WTC11 (cell line): ENCODE data around the gene GLRA3. TPM values are rescaled to one million over a fixed set of nuclear protein-coding genes. Genes with fewer than 3 reads are reported as not detected.

Source experiments
- ATAC-seq: fragments of 200-7000 bp; cut with Tn5 transposase; 2 replicates; pipeline ENCODE4 v1.10.0; 2021; ENCODE audit warnings: mild to moderate bottlenecking, moderate library complexity
- CTCF ChIA-PET: fragments of 300-600 bp; sonication (Branson Sonifier 250); formaldehyde crosslinking; loops from one replicate; lab custom pipeline; 2021; ENCODE audit warnings: antibody characterized with exemption; lab: Charles Lee
- POLR2A ChIA-PET: fragments of 350-600 bp; sonication (Branson Sonifier 250); formaldehyde crosslinking; loops from one replicate; lab custom pipeline; 2021; ENCODE audit warnings: antibody characterized with exemption; lab: Charles Lee
- DNase-seq: peaks from one replicate; pipeline ENCODE4 v3.0.0; 2021; ENCODE audit warnings: low spot score
- H3K27ac Mint-ChIP-seq: 2 replicates; pipeline ENCODE4 v1.8.0; 2021; ENCODE audit warnings: mixed read lengths
- H3K27me3 Mint-ChIP-seq: 2 replicates; pipeline ENCODE4 v1.8.0; 2021; ENCODE audit warnings: low read depth, mild to moderate bottlenecking, moderate library complexity, mixed read lengths
- H3K36me3 Mint-ChIP-seq: 2 replicates; pipeline ENCODE4 v1.8.0; 2021; ENCODE audit warnings: mixed read lengths
- H3K4me1 Mint-ChIP-seq: 2 replicates; pipeline ENCODE4 v1.8.0; 2022; ENCODE audit warnings: mixed read lengths
- H3K4me3 Mint-ChIP-seq: 2 replicates; pipeline ENCODE4 v1.8.0; 2021; ENCODE audit warnings: mild to moderate bottlenecking, moderate library complexity, mixed read lengths
- H3K9me3 Mint-ChIP-seq: 2 replicates; pipeline ENCODE4 v1.8.0; 2021; ENCODE audit warnings: mixed read lengths
- CBFB ChIP-seq: sonication (generic); formaldehyde crosslinking; IDR thresholded peaks from 2 replicates; pipeline ENCODE4 v1.8.1; 2022; ENCODE audit warnings: mild to moderate bottlenecking, low read depth, missing genetic modification reagents
- CREM ChIP-seq: sonication (generic); formaldehyde crosslinking; IDR thresholded peaks from 2 replicates; pipeline ENCODE4 v1.8.1; 2022; ENCODE audit warnings: mild to moderate bottlenecking, missing genetic modification reagents, moderate library complexity
- ESRRA ChIP-seq: sonication (generic); formaldehyde crosslinking; IDR thresholded peaks from 2 replicates; pipeline ENCODE4 v1.8.1; 2022; ENCODE audit warnings: mild to moderate bottlenecking, missing genetic modification reagents, borderline replicate concordance
- FOXJ3 ChIP-seq: sonication (generic); formaldehyde crosslinking; IDR thresholded peaks from 2 replicates; pipeline ENCODE4 v1.9.0; 2021; ENCODE audit warnings: missing genetic modification reagents, mild to moderate bottlenecking, borderline replicate concordance
- FOXP1 ChIP-seq: sonication (generic); formaldehyde crosslinking; IDR thresholded peaks from 2 replicates; pipeline ENCODE4 v1.8.0; 2022; ENCODE audit warnings: missing genetic modification reagents, mild to moderate bottlenecking, moderate library complexity, borderline replicate concordance
- GRHL2 ChIP-seq: fragments of 250-450 bp; sonication (Bioruptor Pico); IDR thresholded peaks from 2 replicates; pipeline ENCODE4 v1.8.0; 2022; ENCODE audit warnings: mild to moderate bottlenecking, moderate library complexity; ENCODE audit not compliant: insufficient replicate concordance, severe bottlenecking
- GTF2I ChIP-seq: fragments of 250-450 bp; sonication (Bioruptor Pico); conservative IDR thresholded peaks from 2 replicates; pipeline ENCODE4 v1.4.0; 2021; ENCODE audit warnings: mild to moderate bottlenecking
- IRF2 ChIP-seq: sonication (generic); formaldehyde crosslinking; IDR thresholded peaks from 2 replicates; pipeline ENCODE4 v1.8.0; 2022; ENCODE audit warnings: low read depth, missing genetic modification reagents, borderline replicate concordance
- JAZF1 ChIP-seq: fragments of 250-450 bp; sonication (Bioruptor Pico); IDR thresholded peaks from 2 replicates; pipeline ENCODE4 v1.9.0; 2021; ENCODE audit warnings: moderate library complexity, mild to moderate bottlenecking, inconsistent platforms
- MXD4 ChIP-seq: fragments of 250-450 bp; sonication (Bioruptor Pico); IDR thresholded peaks from 2 replicates; pipeline ENCODE4 v1.8.0; 2021; ENCODE audit warnings: mild to moderate bottlenecking, moderate library complexity, borderline replicate concordance
- NFATC4 ChIP-seq: fragments of 250-450 bp; sonication (Bioruptor Pico); IDR thresholded peaks from 2 replicates; pipeline ENCODE4 v1.9.0; 2021; ENCODE audit warnings: mild to moderate bottlenecking
- NFYB ChIP-seq: sonication (generic); formaldehyde crosslinking; conservative IDR thresholded peaks from 2 replicates; pipeline ENCODE4 v1.8.0; 2022; ENCODE audit warnings: low read depth, missing genetic modification reagents
- RELA ChIP-seq: sonication (generic); formaldehyde crosslinking; IDR thresholded peaks from 2 replicates; pipeline ENCODE4 v1.8.1; 2022; ENCODE audit warnings: missing genetic modification reagents, mild to moderate bottlenecking, borderline replicate concordance
- SMAD4 ChIP-seq: sonication (generic); formaldehyde crosslinking; IDR thresholded peaks from 2 replicates; pipeline ENCODE4 v1.8.0; 2022; ENCODE audit warnings: mild to moderate bottlenecking, missing genetic modification reagents
- TP53 ChIP-seq: sonication (generic); formaldehyde crosslinking; IDR thresholded peaks from 2 replicates; pipeline ENCODE4 v1.8.1; 2023; ENCODE audit warnings: mild to moderate bottlenecking, missing genetic modification reagents
- ZNF232 ChIP-seq: sonication (generic); formaldehyde crosslinking; IDR thresholded peaks from 2 replicates; pipeline ENCODE4 v1.8.0; 2022; ENCODE audit warnings: mild to moderate bottlenecking, missing genetic modification reagents
- ZNF416 ChIP-seq: fragments of 250-450 bp; sonication (Bioruptor Pico); IDR thresholded peaks from 2 replicates; pipeline ENCODE4 v1.9.0; 2021; ENCODE audit warnings: mild to moderate bottlenecking, inconsistent platforms
- total RNA-seq: library from RNA; stranded (reverse); gene quantifications from 3 replicates; pipeline ENCODE4 v1.2.3, GENCODE V29; 2021
- TF ChIP-seq, protein P1 (sequence below): sonication (generic); formaldehyde crosslinking; IDR thresholded peaks from 2 replicates; pipeline ENCODE4 v1.8.1; 2022; ENCODE audit warnings: mild to moderate bottlenecking, missing genetic modification reagents, moderate library complexity, borderline replicate concordance
- TF ChIP-seq, protein P2 (sequence below): sonication (generic); formaldehyde crosslinking; IDR thresholded peaks from 2 replicates; pipeline ENCODE4 v1.8.1; 2023; ENCODE audit warnings: mild to moderate bottlenecking, missing genetic modification reagents, moderate library complexity
- TF ChIP-seq, protein P3 (sequence below): fragments of 250-450 bp; sonication (Bioruptor Pico); IDR thresholded peaks from 2 replicates; pipeline ENCODE4 v1.9.0; 2021; ENCODE audit warnings: mild to moderate bottlenecking
- TF ChIP-seq, protein P4 (sequence below): sonication (generic); formaldehyde crosslinking; conservative IDR thresholded peaks from 2 replicates; pipeline ENCODE4 v1.8.1; 2022; ENCODE audit warnings: mild to moderate bottlenecking, missing genetic modification reagents
- TF ChIP-seq, protein P5 (sequence below): sonication (generic); formaldehyde crosslinking; IDR thresholded peaks from 2 replicates; pipeline ENCODE4 v1.8.1; 2022; ENCODE audit warnings: low read depth, mild to moderate bottlenecking, moderate library complexity, missing genetic modification reagents, borderline replicate concordance
- TF ChIP-seq, protein P6 (sequence below): fragments of 250-450 bp; sonication (Bioruptor Pico); IDR thresholded peaks from 2 replicates; pipeline ENCODE4 v1.9.0; 2021; ENCODE audit warnings: moderate library complexity, mild to moderate bottlenecking, inconsistent platforms, borderline replicate concordance

Gene GLRA3
- total RNA-seq, 1 experiment from 2014 or later = 0.15 TPM

DNA sequence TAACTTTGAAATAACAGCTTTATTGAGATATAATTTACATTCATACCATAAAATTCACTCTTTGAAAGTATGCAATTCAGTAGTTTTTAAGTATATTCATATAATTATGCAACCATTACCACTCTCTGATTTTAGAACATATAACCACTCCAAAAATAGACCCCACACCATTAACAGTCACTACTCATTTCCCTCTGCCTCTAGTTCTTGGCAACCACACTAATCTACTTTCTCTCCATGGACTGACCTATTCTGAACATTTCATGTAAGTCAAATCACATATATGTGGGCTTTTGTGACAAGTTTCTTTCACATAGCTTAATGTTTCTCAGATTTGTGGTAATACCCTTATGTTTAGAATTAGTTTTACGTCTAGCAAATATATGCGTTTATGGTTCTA, 19.5 kb upstream of the GLRA3 start:
- no peak overlapping the region for H3K27ac Mint-ChIP-seq
- TF ChIP-seq FOXP1 (CRISPR knock-in tag) = no peak
- TF ChIP-seq, protein P1, sequence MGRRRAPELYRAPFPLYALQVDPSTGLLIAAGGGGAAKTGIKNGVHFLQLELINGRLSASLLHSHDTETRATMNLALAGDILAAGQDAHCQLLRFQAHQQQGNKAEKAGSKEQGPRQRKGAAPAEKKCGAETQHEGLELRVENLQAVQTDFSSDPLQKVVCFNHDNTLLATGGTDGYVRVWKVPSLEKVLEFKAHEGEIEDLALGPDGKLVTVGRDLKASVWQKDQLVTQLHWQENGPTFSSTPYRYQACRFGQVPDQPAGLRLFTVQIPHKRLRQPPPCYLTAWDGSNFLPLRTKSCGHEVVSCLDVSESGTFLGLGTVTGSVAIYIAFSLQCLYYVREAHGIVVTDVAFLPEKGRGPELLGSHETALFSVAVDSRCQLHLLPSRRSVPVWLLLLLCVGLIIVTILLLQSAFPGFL (CRISPR knock-in tag) = no peak
- TF ChIP-seq ZNF232 (CRISPR knock-in tag) = no peak
- TF ChIP-seq NFATC4 (CRISPR knock-in tag) = no peak
- no peak for TF ChIP-seq FOXJ3
- TF ChIP-seq MXD4 (CRISPR knock-in tag) = no peak
- TF ChIP-seq NFYB = no peak
- TF ChIP-seq CREM = no peak
- TF ChIP-seq ESRRA (CRISPR knock-in tag) = no peak

DNA sequence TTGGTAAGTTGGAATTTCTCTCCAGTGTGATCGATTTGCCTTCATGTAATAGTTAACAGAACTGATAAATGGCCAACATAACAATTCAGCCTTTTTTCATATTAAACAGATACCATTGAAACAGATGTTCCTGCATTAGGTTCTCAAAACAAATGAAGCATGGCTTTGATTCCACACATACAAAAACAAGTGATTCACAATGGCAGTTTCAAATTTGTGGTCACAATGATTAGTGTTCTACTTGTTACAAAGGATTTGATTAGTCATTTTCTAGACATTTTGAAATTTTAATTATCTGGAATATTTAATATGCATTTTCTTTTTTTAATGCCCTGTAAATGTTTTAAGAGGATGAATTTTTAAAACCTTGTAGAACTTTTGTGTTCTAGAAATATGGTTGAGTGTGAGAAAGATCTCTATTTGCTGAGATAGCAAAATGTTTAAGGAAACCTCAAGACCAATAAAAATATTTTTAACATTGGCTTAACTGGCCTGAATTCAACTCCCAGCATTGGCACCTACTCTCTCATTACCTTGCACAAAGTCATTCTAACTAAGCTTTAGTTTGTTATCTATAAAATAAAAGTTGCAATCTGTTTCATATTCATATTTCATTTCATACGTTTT, 18.9 kb upstream of the GLRA3 start:
- Mint-ChIP-seq H3K4me1 (no peaks in the 10 kb centered on the region), H3K27ac (no peak overlapping the region), H3K27me3 (no peaks in the 10 kb centered on the region), H3K9me3 (peaks cover 4% of the 10 kb centered on the region; the same call in 1 of the 2 replicates), H3K4me3 (no peak overlapping the region), H3K36me3 (no peaks in the 10 kb centered on the region)
- ChIA-PET POLR2A (no interaction called here), CTCF (no interaction called here)
- ATAC-seq = no peak
- no peak for DNase-seq
- TF ChIP-seq, protein P2, sequence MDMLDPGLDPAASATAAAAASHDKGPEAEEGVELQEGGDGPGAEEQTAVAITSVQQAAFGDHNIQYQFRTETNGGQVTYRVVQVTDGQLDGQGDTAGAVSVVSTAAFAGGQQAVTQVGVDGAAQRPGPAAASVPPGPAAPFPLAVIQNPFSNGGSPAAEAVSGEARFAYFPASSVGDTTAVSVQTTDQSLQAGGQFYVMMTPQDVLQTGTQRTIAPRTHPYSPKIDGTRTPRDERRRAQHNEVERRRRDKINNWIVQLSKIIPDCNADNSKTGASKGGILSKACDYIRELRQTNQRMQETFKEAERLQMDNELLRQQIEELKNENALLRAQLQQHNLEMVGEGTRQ = no peak
- TF ChIP-seq RELA (CRISPR knock-in tag) (no peak), GRHL2 (CRISPR knock-in tag) (no peak), SMAD4 (CRISPR knock-in tag) (no peak), CREM (no peak)
- TF ChIP-seq, protein P3, sequence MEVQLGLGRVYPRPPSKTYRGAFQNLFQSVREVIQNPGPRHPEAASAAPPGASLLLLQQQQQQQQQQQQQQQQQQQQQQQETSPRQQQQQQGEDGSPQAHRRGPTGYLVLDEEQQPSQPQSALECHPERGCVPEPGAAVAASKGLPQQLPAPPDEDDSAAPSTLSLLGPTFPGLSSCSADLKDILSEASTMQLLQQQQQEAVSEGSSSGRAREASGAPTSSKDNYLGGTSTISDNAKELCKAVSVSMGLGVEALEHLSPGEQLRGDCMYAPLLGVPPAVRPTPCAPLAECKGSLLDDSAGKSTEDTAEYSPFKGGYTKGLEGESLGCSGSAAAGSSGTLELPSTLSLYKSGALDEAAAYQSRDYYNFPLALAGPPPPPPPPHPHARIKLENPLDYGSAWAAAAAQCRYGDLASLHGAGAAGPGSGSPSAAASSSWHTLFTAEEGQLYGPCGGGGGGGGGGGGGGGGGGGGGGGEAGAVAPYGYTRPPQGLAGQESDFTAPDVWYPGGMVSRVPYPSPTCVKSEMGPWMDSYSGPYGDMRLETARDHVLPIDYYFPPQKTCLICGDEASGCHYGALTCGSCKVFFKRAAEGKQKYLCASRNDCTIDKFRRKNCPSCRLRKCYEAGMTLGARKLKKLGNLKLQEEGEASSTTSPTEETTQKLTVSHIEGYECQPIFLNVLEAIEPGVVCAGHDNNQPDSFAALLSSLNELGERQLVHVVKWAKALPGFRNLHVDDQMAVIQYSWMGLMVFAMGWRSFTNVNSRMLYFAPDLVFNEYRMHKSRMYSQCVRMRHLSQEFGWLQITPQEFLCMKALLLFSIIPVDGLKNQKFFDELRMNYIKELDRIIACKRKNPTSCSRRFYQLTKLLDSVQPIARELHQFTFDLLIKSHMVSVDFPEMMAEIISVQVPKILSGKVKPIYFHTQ (CRISPR knock-in tag) = no peak
- TF ChIP-seq, protein P4, sequence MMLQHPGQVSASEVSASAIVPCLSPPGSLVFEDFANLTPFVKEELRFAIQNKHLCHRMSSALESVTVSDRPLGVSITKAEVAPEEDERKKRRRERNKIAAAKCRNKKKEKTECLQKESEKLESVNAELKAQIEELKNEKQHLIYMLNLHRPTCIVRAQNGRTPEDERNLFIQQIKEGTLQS (CRISPR knock-in tag) = no peak

More for the DNA sequence above, 19.5 kb upstream of the GLRA3 start:
- no peak for DNase-seq
- POLR2A ChIA-PET = no interaction called here
- Mint-ChIP-seq H3K9me3 (peaks cover 4% of the 10 kb centered on the region; the same call in 1 of the 2 replicates), H3K36me3 (no peaks in the 10 kb centered on the region), H3K4me1 (no peaks in the 10 kb centered on the region), H3K4me3 (no peak overlapping the region), H3K27me3 (no peaks in the 10 kb centered on the region)
- CTCF ChIA-PET = no interaction called here
- ATAC-seq = no peak

DNA sequence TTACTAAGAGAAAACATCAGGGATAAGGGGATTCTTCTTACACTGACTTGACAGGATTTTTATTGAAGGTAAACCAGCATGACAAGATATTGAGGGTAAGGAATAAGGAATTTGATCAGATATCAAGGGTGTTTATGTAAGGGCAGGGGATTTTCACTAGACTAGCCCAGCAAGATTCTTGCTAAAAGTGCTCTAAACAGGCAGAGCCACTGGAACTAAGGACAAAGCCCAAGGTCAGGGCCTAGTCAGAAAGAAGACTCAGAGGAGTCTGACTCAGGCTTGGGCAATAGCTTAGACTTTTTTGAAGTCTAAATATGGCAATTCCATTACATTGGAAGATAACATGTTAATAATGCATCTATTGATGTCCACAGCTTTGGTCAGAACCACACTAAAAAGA, 6.5 kb upstream of the GLRA3 start:
- H3K4me1 Mint-ChIP-seq = peaks cover 6% of the 10 kb centered on the region
- no peaks in the 10 kb centered on the region for H3K36me3 Mint-ChIP-seq
- TF ChIP-seq, protein P2 = no peak
- TF ChIP-seq CBFB (CRISPR knock-in tag) (no peak), GRHL2 (CRISPR knock-in tag) (no peak), CREM (no peak), JAZF1 (CRISPR knock-in tag) (no peak), GTF2I (CRISPR knock-in tag) (no peak), ZNF416 (CRISPR knock-in tag) (no peak), IRF2 (no peak), TP53 (CRISPR knock-in tag) (no peak)
- TF ChIP-seq, protein P5, sequence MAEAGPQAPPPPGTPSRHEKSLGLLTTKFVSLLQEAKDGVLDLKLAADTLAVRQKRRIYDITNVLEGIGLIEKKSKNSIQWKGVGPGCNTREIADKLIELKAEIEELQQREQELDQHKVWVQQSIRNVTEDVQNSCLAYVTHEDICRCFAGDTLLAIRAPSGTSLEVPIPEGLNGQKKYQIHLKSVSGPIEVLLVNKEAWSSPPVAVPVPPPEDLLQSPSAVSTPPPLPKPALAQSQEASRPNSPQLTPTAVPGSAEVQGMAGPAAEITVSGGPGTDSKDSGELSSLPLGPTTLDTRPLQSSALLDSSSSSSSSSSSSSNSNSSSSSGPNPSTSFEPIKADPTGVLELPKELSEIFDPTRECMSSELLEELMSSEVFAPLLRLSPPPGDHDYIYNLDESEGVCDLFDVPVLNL (CRISPR knock-in tag) = no peak
- TF ChIP-seq, protein P6, sequence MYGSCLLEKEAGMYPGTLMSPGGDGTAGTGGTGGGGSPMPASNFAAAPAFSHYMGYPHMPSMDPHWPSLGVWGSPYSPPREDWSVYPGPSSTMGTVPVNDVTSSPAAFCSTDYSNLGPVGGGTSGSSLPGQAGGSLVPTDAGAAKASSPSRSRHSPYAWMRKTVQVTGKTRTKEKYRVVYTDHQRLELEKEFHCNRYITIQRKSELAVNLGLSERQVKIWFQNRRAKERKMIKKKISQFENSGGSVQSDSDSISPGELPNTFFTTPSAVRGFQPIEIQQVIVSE (CRISPR knock-in tag) = no peak
- DNase-seq = no peak
- ChIA-PET CTCF (no interaction called here), POLR2A (interaction anchor here (0.6 kb wide), 1 partner anchor 369 kb away, joined by 3 read pairs; no protein-coding TSS in a partner anchor)
- no peak overlapping the region for H3K4me3 Mint-ChIP-seq
- peaks cover 7% of the 10 kb centered on the region for H3K9me3 Mint-ChIP-seq
- H3K27ac Mint-ChIP-seq = no peak overlapping the region
- no peak for ATAC-seq
- no peaks in the 10 kb centered on the region for H3K27me3 Mint-ChIP-seq
